H9 (cell line): Measurements from ENCODE around the gene VWF. TPM values are rescaled to one million over a fixed set of nuclear protein-coding genes. Genes with fewer than 3 reads are reported as not detected.

Experiments
- DNase-seq: peaks from one replicate; pipeline ENCODE4 v3.0.0-alpha.2; 2017
- H2AFZ ChIP-seq: one replicate; pipeline ENCODE4 v1.6.1; 2013; ENCODE audit warnings: mild to moderate bottlenecking, low read length, control low read depth, moderate library complexity
- H2AK5ac ChIP-seq: 2 replicates; pipeline ENCODE4 v1.6.1; 2013; ENCODE audit warnings: low read length, control low read depth, mixed read lengths; ENCODE audit not compliant: insufficient read length
- H2BK120ac ChIP-seq: one replicate; pipeline ENCODE4 v1.6.1; 2013; ENCODE audit warnings: low read depth, mild to moderate bottlenecking, low read length, control low read depth, inconsistent platforms; ENCODE audit not compliant: poor library complexity, severe bottlenecking
- H2BK12ac ChIP-seq: 2 replicates; pipeline ENCODE4 v1.6.1; 2013; ENCODE audit warnings: low read length, control low read depth, mixed read lengths, low read depth; ENCODE audit not compliant: insufficient read length
- H2BK15ac ChIP-seq: 2 replicates; pipeline ENCODE4 v1.6.1; 2013; ENCODE audit warnings: low read depth, low read length, control low read depth
- H2BK20ac ChIP-seq: one replicate; pipeline ENCODE4 v1.6.1; 2013; ENCODE audit warnings: low read depth, mild to moderate bottlenecking, low read length, control low read depth, inconsistent platforms; ENCODE audit not compliant: poor library complexity, severe bottlenecking
- H2BK5ac ChIP-seq: 2 replicates; pipeline ENCODE4 v1.6.1; 2013; ENCODE audit warnings: low read length, control low read depth, mixed read lengths; ENCODE audit not compliant: insufficient read length
- H3K14ac ChIP-seq: 2 replicates; pipeline ENCODE4 v1.6.1; 2013; ENCODE audit warnings: low read length, control low read depth; ENCODE audit not compliant: insufficient read depth
- H3K18ac ChIP-seq: 2 replicates; pipeline ENCODE4 v1.6.1; 2013; ENCODE audit warnings: low read depth, mild to moderate bottlenecking, mixed read lengths, low read length, control low read depth; ENCODE audit not compliant: insufficient read length
- H3K23ac ChIP-seq: 2 replicates; pipeline ENCODE4 v1.6.1; 2013; ENCODE audit warnings: low read length, control low read depth, mixed read lengths, low read depth; ENCODE audit not compliant: insufficient read length
- H3K23me2 ChIP-seq: 2 replicates; pipeline ENCODE4 v1.6.1; 2013; ENCODE audit warnings: low read depth, mild to moderate bottlenecking, mixed read lengths, low read length, control low read depth; ENCODE audit not compliant: insufficient read length, poor library complexity, severe bottlenecking
- H3K27ac ChIP-seq: 2 replicates; pipeline ENCODE4 v1.5.1; 2013; ENCODE audit warnings: low read length, control low read depth, mixed read lengths, low read depth; ENCODE audit not compliant: insufficient read length
- H3K27me3 ChIP-seq: 2 replicates; pipeline ENCODE4 v1.6.1; 2013; ENCODE audit warnings: low read length, control low read depth, inconsistent platforms; ENCODE audit not compliant: insufficient read depth
- H3K4ac ChIP-seq: 2 replicates; pipeline ENCODE4 v1.6.1; 2013; ENCODE audit warnings: low read depth, mild to moderate bottlenecking, control low read depth, inconsistent platforms, low read length, moderate library complexity
- H3K4me1 ChIP-seq: 2 replicates; pipeline ENCODE4 v1.6.1; 2013; ENCODE audit warnings: low read length, control low read depth, inconsistent platforms; ENCODE audit not compliant: insufficient read depth
- H3K4me2 ChIP-seq: 2 replicates; pipeline ENCODE4 v1.6.1; 2013; ENCODE audit warnings: low read length, control low read depth, mixed read lengths; ENCODE audit not compliant: insufficient read length, insufficient read depth
- H3K56ac ChIP-seq: 2 replicates; pipeline ENCODE4 v1.6.1; 2013; ENCODE audit warnings: low read depth, mild to moderate bottlenecking, mixed read lengths, low read length, control low read depth; ENCODE audit not compliant: insufficient read length
- H3K79me1 ChIP-seq: 2 replicates; pipeline ENCODE4 v1.6.1; 2013; ENCODE audit warnings: low read depth, mild to moderate bottlenecking, moderate library complexity, low read length, control low read depth, inconsistent platforms; ENCODE audit not compliant: insufficient read depth, poor library complexity, severe bottlenecking
- H3K79me2 ChIP-seq: 2 replicates; pipeline ENCODE4 v1.6.1; 2013; ENCODE audit warnings: low read length, control low read depth, inconsistent platforms; ENCODE audit not compliant: insufficient read depth
- H3K9ac ChIP-seq: 2 replicates; pipeline ENCODE4 v1.6.1; 2013; ENCODE audit warnings: low read length, control low read depth, mixed read lengths; ENCODE audit not compliant: insufficient read length; ENCODE audit errors: extremely low read depth
- H3K9me3 ChIP-seq: one replicate; pipeline ENCODE4 v1.6.1; 2013; ENCODE audit warnings: low read depth, low read length, inconsistent platforms; ENCODE audit not compliant: control insufficient read depth
- H3T11ph ChIP-seq: one replicate; pipeline ENCODE4 v1.6.1; 2013; ENCODE audit warnings: mild to moderate bottlenecking, low read length, control low read depth, inconsistent platforms
- H4K20me1 ChIP-seq: one replicate; pipeline ENCODE4 v1.6.1; 2013; ENCODE audit not compliant: control insufficient read depth, insufficient read length, insufficient read depth
- H4K5ac ChIP-seq: 2 replicates; pipeline ENCODE4 v1.6.1; 2013; ENCODE audit warnings: low read depth, mild to moderate bottlenecking, mixed read lengths, low read length, control low read depth; ENCODE audit not compliant: insufficient read length
- H4K8ac ChIP-seq: replicated peaks from 2 replicates; pipeline ENCODE4 v1.6.1; 2013; ENCODE audit warnings: low read length, control low read depth, mixed read lengths, low read depth; ENCODE audit not compliant: insufficient read length
- H4K91ac ChIP-seq: 2 replicates; pipeline ENCODE4 v1.6.1; 2013; ENCODE audit warnings: low read depth, mild to moderate bottlenecking, moderate library complexity, mixed read lengths, low read length, control low read depth; ENCODE audit not compliant: insufficient read length
- H3K27ac Mint-ChIP-seq, 3 experiments: 2 replicates in 2 of 3; 3 replicates in 1 of 3; pipeline ENCODE4 v1.8.0; 2020 to 2021; ENCODE audit warnings: mixed read lengths in 3 of 3, mild to moderate bottlenecking in 1 of 3, moderate library complexity in 1 of 3
- H3K27me3 Mint-ChIP-seq: 2 replicates; pipeline ENCODE4 v1.8.0; 2021; ENCODE audit warnings: low read depth, mild to moderate bottlenecking, moderate library complexity, mixed read lengths
- H3K36me3 Mint-ChIP-seq, 3 experiments: 2 replicates in 2 of 3; 3 replicates in 1 of 3; pipeline ENCODE4 v1.8.0; 2020 to 2021; ENCODE audit warnings: low read depth in 3 of 3, mixed read lengths in 3 of 3; ENCODE audit not compliant: insufficient read depth in 1 of 3
- H3K4me1 Mint-ChIP-seq, 2 experiments: 2 replicates each; pipeline ENCODE4 v1.8.0; 2020; ENCODE audit warnings: mixed read lengths in 2 of 2
- H3K4me3 Mint-ChIP-seq, 2 experiments: 2 replicates in 1 of 2; 3 replicates in 1 of 2; pipeline ENCODE4 v1.8.0; 2020 to 2021; ENCODE audit warnings: mild to moderate bottlenecking in 2 of 2, mixed read lengths in 2 of 2, moderate library complexity in 1 of 2
- H3K9me3 Mint-ChIP-seq, 2 experiments: 2 replicates in 1 of 2; 3 replicates in 1 of 2; pipeline ENCODE4 v1.8.0; 2020; ENCODE audit warnings: mild to moderate bottlenecking in 2 of 2, mixed read lengths in 2 of 2, moderate library complexity in 1 of 2
- WGBS: extraction: QIAGEN DNeasy Blood & Tissue Kit; methylation state at CpG from one replicate; pipeline ENCODE4 v1.1.7; 2013; ENCODE audit warnings: missing lambda C conversion rate, low lambda C conversion rate, mixed read lengths; ENCODE audit not compliant: insufficient read length; ENCODE audit errors: extremely low coverage; 5-methylcytosine and 5-hydroxymethylcytosine counted together
- total RNA-seq: library from RNA; stranded (reverse); gene quantifications from 2 replicates; pipeline ENCODE4 v1.2.1, GENCODE V29; 2021
- TF ChIP-seq, protein P1 (sequence below): fragments of 200-600 bp; sonication (generic); conservative IDR thresholded peaks from 3 replicates; pipeline ENCODE4 v1.8.0; 2021; ENCODE audit warnings: antibody characterized with exemption, mild to moderate bottlenecking

The VWF gene
- total RNA-seq, 1 experiment from 2014 or later, result 0.17 TPM

DNA sequence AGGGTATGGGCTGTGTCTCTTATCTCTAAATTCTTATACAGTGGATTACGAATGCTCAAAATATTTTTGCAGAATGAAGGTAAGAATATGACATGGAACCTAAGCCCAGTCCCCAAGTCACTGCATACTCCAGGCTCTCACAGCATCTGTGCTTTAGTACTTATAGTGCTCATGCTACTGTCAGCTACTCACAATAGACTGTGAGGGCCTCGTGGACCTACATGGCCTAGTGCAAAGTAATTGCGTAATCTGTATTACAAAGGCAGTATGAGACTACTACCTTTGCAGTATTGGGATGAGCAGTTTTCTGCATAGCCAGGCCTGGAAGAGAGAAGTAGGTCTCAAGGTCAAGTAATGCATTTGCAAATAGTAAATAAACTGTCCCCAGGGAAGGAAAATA, 27.9 kb downstream of the VWF start:
- no peak overlapping the region for H3K4ac ChIP-seq
- no peak overlapping the region for H3K27ac Mint-ChIP-seq
- no peak overlapping the region for H3K27ac ChIP-seq
- peaks cover 0 to 9% (median 0%) of the 10 kb centered on the region in 3 experiments; a peak in 3 of 7 replicates for H3K36me3 Mint-ChIP-seq
- no peak overlapping the region for H4K91ac ChIP-seq
- no peak overlapping the region for H2BK120ac ChIP-seq
- H3K14ac ChIP-seq, result no peak overlapping the region
- H3K27me3 Mint-ChIP-seq, result peaks cover 2% of the 10 kb centered on the region
- H4K8ac ChIP-seq, result no peak overlapping the region
- H2BK15ac ChIP-seq, result no peak overlapping the region
- no peak overlapping the region for H2BK5ac ChIP-seq
- no peak overlapping the region; a peak in 1 of 5 replicates for H3K4me3 Mint-ChIP-seq
- H3K4me1 Mint-ChIP-seq, result peaks cover 10 to 12% of the 10 kb centered on the region in 2 experiments
- WGBS, result no CpG with 5 or more reads among the region's 3 CpGs
- H2AFZ ChIP-seq, result no peak overlapping the region
- no peak overlapping the region for H2AK5ac ChIP-seq
- H3K27me3 ChIP-seq, result no peaks in the 10 kb centered on the region
- H3K9me3 Mint-ChIP-seq, result peaks cover 7 to 9% of the 10 kb centered on the region in 2 experiments; a peak in 4 of 5 replicates
- TF ChIP-seq, protein P1, sequence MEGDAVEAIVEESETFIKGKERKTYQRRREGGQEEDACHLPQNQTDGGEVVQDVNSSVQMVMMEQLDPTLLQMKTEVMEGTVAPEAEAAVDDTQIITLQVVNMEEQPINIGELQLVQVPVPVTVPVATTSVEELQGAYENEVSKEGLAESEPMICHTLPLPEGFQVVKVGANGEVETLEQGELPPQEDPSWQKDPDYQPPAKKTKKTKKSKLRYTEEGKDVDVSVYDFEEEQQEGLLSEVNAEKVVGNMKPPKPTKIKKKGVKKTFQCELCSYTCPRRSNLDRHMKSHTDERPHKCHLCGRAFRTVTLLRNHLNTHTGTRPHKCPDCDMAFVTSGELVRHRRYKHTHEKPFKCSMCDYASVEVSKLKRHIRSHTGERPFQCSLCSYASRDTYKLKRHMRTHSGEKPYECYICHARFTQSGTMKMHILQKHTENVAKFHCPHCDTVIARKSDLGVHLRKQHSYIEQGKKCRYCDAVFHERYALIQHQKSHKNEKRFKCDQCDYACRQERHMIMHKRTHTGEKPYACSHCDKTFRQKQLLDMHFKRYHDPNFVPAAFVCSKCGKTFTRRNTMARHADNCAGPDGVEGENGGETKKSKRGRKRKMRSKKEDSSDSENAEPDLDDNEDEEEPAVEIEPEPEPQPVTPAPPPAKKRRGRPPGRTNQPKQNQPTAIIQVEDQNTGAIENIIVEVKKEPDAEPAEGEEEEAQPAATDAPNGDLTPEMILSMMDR, result no peak
- H2BK12ac ChIP-seq, result no peak overlapping the region
- H3K79me1 ChIP-seq, result no peaks in the 10 kb centered on the region
- no peak overlapping the region for H2BK20ac ChIP-seq
- no peaks in the 10 kb centered on the region for H4K20me1 ChIP-seq
- no peaks in the 10 kb centered on the region for H3K23me2 ChIP-seq
- DNase-seq, result no peak
- H3K9ac ChIP-seq, result no peak overlapping the region
- H3K79me2 ChIP-seq, result no peaks in the 10 kb centered on the region
- no peak overlapping the region for H3K56ac ChIP-seq
- no peak overlapping the region for H3K4me2 ChIP-seq
- no peaks in the 10 kb centered on the region for H3K4me1 ChIP-seq
- H3T11ph ChIP-seq, result no peak overlapping the region
- no peak overlapping the region for H4K5ac ChIP-seq
- H3K9me3 ChIP-seq, result no peaks in the 10 kb centered on the region
- no peak overlapping the region for H3K18ac ChIP-seq
- H3K23ac ChIP-seq, result no peak overlapping the region
